ENCODE results near the gene TSPAN3.

TSPAN3 gene

DNA sequence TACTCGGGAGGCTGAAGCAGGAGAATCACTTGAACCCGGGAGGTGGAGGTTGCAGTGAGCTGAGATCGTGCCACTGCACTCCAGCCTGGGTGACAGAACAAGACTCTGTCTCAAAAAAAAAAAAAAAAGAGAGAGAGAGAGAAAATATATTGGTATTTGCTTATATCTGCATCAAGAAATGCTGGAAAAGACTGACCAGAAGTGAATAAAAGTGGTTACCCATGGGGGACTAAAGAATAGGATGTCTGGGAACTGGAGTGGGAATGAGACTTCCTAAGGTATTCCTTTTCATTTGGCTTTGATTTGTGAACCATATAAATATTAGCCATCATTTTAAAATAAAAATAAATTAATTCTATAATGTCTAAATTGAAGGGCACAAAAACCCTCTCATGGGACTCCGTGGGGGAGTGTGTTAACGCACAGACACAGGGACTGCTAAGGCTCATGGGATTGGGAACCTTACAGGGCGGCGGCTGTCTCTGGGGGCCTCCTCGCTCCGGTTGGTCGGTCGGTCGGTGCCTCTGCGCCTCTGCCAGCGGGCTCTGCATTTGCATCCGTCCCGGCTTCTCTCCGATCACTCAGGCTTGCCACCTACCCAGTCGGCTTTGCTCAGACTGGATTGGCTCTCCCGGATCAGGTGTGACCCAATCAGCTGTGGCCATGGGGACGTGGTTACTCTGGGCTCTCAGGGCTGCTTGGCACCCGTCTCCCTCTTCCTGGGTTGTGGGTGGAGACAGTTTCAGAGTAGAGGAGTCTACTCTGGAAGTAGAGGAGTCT, 12.7 kb upstream of the TSPAN3 start:
- FAIRE-seq, result no peak

DNA sequence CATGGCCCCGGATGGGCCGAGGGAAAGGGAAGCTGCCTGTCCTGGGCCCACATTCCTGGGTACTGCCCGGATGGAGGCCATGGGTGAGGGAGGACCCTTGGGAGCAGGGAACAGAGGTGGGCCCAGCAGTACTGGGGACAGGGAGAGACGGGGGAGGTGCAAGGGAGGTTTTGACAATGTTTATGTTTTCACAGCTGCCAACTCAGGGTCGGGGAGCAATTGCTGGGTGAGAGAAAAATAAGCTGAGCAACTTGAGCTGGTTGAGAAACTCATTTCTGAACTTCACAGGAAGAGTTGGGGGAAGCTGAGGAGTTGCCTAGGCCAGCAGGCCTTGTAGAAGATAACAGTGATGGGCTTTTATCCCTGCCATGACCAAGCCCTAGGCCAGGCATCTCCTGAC, 11.1 kb upstream of the TSPAN3 start:
- no peak for FAIRE-seq

DNA sequence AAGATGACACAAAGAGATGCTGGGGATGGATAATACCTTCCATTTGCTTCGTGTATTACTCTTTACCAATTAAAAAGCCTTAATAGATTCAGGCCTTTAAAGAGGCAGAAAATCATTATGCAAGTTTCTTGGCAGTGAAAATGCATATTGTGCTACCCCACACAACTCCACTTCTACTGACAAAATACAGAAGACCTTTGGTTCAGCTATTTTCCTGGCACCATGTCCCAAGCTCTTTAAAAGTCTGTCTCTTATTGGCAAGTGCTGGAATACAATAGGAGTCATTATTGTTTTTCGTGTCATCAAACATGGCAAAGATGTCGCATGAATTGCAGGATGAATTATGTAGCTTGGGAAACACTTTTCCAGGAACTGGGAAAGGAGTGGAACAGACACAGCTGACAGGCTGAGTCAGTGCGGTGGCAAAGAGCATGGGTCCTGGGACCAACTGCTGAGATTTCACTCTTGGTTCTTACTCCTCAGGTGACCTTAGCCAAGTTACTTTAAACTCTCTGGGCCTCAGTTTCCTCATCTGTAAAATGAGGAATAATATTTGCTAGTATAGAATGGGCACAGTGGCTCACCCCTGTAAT, 5.5 kb upstream of the TSPAN3 start:
- no peak for FAIRE-seq

DNA sequence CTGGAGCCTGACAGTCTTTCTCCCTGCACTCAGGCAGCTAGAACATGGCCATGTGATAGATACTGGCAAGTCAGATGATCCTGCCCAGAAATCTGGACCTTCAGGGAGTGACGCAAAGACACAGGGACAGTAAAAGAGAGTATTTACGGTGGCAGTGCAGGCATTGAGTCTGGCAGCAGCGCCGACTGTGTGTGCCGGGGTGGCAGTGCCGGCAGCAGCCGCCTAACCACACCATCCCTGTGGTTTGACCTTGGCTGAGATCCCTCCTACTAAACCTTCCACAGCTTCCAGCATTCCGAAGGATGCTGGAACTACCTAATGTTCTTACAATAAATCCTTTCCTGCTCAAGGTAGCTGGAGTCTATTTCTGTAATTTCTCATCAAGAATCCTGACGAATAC, 4.6 kb upstream of the TSPAN3 start:
- no peak for FAIRE-seq

DNA sequence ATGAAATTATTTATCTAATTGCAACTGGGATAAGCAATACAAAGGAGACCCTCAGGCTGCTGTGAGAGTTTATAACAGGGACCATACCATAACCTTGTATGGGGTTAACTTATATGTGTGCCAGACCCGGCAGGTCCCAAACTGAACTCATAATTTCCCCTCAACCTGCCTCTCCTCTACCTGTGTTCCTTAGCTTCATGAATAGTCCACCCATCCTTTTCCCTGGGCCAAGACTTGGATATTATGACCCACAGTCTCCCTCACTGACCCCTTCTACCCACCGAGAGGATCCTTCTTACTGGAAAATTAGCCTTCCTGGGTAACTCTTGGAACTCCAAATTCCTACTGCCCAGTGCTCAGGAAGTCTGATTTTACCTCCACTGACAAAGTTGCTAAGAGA, 3.4 kb upstream of the TSPAN3 start:
- FAIRE-seq, result no peak

DNA sequence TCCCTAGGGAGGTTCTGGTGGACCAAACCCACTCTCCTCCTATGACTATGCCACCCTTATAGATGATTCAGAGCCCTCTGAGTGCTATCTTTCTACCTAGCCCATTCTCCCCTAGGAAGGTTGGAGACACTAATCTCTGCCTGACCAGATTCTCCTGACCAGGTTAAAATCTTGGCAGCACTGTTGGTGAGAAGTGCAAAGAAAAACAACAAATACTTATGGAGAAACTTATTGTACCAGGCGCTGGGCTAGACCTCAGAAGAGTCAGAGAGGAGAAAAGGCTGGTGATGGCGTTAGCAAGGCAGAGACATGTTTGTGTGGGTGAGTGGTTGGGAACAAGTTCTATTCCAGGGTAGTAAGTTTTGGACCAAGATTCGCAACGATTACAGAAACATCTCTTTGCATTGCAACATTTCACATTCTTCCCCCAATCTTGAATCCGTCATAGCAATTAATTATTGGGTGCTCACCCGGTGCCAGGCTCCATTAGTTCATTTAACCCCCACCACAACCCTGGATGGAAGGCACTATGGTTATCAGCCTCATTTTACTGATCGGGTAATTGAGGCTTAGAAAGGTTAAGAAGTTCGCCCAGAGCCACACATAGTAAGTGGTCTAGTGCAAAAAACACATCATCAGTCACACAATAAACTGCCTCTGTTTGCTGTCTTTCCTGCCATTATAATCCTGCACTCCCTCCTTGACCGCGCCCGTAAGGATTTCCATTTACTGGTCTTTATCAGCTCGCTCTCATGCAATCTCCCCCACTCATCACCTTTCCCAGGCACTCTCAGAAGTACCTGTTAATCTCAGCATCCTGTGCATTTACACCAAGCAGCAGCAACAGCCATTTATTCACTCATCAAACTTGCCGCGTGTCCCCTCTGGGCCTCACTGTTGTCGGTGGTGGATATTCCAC, 655 bp upstream of the TSPAN3 start:
- no peak for FAIRE-seq

DNA sequence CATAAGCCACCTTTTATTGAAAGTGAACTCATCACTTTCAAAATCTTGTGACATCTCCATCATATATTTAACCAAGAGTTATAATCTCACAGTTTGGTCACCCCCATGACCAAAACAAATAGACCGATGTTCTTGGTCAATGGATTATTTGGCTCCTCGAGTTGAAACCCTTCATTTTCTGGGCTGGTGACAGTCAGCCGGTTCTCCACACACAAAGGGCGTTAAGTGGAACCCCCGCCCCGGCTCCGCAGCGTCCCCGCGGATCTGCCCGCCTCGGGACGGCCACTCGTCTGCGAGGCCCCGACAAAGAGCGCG, 772 bp downstream of the TSPAN3 start:
- FAIRE-seq, result no peak

DNA sequence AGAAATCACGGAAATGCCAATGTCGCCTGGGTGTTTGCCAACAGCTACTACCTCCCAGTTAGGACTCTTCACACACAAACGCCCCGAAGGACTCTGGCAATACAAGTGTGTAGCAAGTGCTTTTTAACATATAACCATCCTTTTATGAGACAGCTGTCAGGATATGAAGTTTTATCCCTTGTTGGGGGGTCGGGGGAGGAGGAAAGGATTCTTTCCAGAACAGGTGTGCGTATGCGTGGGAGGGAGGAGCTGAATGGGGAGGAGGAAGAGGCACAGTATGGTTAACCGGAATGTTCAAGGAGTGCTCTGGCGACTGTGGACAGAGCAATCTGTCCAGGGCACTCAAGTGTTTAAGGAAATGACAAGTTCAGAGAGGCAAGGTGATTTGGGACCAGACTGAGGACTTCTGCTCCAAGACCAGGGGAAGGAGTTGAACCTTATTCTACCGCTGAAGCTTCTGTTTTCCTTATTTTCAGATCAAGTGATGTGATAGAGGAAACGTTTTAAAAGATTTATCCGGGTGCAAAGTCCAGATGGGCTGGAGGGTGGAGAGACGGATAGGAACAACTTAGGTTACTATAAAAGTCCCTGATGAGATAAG, 1.3 kb downstream of the TSPAN3 start:
- no peak for FAIRE-seq

DNA sequence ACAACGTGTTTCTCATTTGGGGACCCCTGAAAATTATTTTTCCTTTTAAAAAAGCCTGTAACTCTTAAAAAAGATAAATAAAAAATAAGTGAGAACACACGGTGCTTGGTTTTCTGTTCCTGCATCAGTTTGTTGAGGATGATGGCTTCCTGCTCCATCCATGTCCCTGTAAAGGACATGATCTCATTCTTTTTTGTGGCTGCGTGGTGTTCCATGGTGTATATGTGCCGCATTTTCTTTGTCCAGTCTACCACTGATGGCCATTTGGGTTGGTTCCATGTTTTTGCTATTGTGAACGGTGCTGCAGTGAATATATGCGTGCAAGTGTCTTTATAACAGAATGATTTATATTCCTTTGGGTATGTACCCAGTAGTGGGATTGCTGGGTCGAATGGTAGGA, 2.3 kb downstream of the TSPAN3 start:
- no peak for FAIRE-seq

DNA sequence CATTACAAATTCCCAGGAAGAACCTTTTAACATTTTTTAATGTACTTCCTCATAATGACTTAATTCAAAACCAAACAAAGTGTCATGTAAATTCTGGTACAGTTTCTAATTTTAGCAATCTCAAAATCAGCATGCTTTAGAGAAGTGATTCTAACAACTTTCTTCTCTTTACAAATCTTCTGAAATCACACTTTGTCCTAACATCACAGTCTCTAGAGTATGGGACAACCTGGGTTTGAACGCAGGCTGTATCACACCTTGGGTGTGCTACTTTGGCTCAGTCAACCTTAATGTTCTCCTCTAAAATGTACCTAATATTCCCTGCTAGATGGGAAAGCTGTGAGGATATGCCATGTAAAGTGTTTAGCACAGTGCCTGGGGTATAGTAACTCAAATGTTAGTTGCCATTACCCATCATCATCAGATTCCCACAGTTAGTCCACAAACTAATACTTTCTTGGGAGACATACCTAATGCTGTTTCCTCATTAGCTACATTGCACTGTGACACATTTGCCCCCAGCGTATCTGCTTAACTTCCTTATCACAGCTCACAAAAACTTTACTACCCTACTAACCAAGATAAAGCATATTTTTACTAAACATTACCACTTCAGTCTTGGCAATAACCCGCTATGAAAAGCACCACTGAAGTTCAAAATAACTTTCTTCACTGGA, 3.1 kb downstream of the TSPAN3 start:
- FAIRE-seq, result no peak

DNA sequence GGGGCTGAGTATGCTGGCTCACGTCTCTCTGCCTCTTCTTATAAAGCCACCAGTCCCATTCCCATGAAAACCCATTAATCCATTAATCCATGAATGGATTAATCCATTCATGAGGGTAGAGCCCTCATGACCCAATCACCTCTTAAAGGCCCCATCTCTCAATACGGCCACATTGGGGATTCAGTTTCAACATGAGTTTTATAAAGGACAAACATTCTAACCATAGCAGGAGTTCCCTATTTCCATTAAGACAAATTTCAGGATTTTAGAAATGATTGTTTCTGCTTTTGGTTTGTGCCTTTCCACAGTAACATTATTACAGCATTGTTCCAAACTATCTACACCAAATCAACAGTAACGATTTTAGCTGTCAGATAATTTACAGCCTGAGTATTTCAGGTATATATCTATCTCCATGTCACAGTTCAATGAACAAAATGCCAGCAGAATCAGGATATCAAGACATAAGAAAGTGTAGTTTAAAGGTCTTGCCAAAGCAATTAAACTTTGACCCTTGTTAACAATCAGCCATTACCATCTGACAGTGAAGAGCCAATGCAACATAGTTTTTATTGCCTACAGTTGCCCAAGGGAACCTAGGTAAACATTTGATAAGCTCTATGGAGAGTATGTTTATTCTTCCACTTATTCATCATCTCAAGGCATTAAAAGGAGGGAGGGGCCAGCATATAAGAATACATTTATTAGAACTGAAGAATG, 3.8 kb downstream of the TSPAN3 start:
- FAIRE-seq, result no peak

DNA sequence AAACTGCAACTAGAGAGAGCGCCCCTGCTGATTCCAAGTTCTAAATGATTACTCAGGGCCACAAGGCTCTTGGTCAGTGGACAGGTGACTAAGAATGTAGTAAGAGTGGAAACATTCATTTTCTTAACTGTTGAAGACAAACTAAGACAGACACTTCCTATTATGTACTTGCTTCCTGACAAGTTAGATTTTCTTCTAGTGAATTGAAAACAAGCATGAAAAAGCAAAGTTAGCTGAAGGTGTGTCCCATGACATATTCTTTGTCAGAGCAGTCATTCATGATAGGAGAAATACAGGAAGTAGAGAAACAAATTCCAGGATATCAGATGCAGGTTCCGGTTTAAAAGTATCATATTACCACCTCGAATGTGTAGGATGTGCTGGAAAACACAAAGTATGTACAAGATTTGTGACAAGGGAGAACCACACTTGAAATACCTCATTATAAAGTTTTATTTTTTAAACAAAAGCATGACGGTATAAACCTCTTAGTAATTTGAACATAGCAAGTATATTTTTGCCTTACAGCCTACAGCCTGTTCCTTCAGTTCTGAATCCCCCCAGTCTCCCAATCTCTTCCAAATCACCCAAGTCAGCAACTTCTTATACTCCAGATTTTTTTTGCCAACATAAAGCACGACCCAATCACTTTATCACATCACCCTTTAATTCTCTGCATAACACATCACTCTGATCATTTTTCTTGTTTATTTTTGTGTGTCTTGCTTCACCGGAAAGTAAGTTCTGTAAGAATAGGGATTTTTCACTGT, 6.2 kb downstream of the TSPAN3 start:
- no peak for FAIRE-seq

DNA sequence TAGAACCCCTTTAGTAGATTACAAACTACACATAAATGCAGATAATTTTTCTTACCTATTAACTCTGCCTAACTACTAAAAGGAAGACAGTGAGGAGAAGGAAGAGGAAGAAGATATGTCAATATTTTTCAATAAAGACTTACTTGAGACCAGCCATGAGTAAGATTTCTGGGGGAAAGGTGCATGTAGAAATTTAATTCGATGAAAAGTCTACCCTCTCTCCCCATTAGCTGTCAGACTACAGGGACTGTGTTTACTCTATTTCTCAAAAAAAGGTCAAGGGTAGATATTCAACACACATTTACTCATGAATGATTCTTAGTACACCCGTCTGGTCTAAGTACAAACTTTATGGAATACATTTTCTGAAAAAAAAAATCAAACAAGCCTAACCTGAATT, 6.8 kb downstream of the TSPAN3 start:
- FAIRE-seq, result no peak

DNA sequence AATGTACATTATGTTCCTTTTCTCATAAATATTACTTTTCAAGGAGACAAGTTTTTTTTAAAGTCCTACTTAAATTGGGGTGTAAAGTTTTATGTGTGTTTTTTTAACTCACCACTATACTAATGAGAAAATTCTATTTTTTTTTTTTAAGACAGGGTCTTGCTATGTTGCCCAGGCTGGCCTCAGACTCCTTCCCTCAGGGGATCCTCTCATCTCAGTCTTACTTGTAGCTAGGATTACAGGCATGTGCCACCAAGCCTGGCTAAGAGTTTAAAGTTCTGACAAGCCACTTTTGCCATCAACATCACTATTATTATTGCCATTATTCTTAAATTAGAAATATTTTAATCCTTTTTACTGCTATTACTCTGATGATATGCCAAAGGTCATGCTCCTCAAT, 7.7 kb downstream of the TSPAN3 start:
- no peak for FAIRE-seq

DNA sequence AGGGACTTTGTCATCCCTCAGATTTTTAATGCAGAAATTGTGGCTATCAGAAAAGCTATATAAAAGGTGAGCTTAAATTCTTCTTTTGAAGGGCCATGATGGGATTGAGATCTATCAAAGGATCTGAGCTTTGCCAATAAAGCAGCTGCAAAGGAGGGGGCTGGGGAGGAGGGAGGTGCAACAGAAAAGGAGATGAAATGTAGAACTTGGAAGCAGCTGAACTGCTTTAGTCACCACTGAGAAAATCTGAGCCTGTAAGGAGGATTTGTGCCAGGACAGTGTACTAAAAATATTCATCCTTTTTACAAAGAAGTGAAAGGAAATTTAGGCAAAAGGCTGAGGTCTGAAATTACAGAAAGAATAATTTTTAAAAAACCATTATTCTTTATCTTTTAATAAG, 10.4 kb downstream of the TSPAN3 start:
- no peak for FAIRE-seq

DNA sequence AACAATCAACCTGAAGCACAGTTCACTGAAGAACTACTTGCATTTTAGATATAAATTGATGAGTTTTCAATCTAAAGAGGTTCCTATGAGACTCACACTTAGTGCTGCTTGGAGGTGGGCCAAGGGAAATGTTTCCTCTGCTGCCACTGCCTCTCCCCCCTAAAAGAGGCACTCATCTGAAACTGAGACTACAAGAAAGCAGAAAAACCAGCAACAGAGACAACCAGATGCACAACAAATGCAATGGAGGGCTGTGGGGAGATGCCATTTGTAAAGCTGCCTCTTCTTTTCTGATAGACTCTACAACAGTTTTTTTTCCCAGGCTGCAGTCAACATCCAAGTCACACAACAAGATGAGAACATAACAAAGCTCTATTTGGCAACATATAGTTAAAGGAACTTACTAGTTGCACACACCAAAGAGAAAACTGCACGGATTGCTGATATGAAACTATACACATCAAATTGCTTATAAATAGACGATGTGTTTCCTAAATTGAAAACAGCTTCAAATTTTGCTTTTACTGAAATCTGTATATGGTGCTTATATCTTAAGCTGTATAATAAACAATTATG, 11.0 kb downstream of the TSPAN3 start:
- FAIRE-seq, result no peak

DNA sequence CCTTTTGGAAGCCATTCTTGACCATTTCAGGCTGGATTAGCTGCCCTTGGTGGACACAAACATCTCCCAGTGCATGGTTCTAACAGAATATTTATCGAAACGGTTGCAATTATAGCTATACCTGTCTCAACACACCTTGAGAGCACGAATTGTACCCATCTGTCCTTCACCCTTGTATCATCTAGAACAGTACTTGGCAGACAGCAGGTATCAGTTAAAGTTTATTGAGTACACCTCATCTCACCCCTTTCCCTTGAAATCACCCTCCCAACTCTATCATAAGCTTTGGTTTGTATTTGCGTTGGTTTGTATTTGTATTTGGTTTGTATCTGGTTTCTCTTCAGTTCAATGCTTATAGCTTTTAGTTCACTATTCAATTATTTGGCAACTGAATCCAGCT, 12.4 kb downstream of the TSPAN3 start:
- FAIRE-seq, result no peak

DNA sequence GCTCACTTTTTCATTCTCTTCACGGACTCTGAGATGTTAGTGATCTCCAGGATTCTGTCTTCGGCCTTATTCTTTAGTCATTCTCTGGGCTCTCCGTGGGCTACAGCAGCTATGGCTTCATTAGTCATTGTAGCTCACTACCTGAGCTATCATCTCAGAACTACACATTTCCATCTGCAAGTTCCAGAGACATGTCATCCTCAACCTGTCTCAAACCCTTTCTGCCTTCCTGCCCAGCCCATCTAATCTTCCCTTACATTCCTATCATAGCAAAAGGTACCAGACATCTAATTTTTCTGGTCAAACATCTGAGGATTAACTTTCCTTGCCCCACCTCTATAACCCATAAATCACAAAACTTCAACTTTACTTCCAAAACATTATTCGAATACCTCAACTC, 13.2 kb downstream of the TSPAN3 start:
- FAIRE-seq, result no peak

DNA sequence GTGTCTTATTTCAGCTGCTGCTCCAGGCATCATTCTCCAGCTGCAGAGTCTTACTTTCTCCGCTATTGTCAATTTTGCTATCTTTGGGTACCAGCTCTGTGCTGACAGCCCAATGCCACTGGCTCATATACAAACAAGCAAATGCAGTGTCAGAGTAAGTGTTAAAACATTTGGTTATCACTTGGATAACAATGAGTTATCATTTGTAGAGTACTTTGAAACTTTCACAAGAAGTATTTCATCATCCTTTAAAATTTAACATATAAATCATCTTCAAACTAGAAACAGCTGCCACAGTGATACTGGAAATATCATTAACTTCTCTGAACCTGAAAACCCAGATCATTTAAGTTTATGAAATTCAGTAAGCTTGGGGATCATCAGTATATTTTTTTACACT, 13.8 kb downstream of the TSPAN3 start:
- FAIRE-seq, result no peak

DNA sequence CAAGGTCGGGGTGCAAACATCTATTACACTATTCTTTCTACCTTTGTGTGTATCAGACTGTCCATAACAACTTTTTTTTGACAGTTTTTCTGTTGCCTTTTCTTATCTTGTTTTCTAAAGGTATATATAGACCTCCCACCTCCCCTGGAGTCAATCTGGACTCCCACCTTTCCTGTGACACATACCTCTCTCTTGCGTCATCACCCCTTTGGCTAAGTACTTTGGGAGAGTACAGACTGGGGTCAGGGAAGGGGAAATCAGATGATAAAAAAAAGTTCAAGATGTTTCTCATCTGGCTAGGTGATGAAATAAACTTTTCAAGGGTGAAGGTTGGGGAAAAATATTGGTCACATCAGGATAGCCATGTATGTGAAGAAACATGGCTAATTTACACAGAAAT, 17.2 kb downstream of the TSPAN3 start:
- no peak for FAIRE-seq

DNA sequence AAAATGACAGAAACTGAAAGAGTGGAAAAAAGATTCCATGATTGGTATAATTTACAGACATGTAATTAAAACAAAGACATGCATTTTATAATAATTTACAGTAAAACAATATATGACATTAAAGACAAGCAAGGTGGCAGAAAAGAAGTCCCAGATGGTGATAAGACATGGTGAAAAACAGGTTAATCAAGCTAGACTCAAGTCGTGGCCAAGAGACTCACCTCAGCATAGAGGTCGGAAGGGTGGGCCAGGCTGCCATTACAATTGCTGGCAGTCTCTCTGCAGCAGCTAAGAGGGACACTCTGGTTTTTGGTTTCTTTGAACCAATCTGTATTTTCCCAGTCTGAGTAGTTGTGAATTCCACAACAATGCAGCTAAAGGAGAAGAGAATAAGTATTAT, 18.4 kb downstream of the TSPAN3 start:
- FAIRE-seq, result no peak

Data from G401.6 (cell line).